Transverse colon (tissue), 4 donors: ENCODE data around the gene TGM6. TPM values are rescaled to one million over a fixed set of nuclear protein-coding genes. Genes with fewer than 3 reads are reported as not detected.

Experiments
- DNase-seq: peaks from one replicate; pipeline ENCODE4 v3.0.0-alpha.2; 2019
- H3K27ac ChIP-seq, 4 donors: fragments of 200-600 bp; sonication (generic); 2 replicates each; pipeline ENCODE4 v1.5.1; 2016 to 2018; ENCODE audit warnings: inconsistent platforms in 4 of 4
- H3K27me3 ChIP-seq: fragments of 200-600 bp; sonication (generic); 2 replicates; pipeline ENCODE4 v1.5.1; 2017; ENCODE audit warnings: inconsistent platforms
- H3K36me3 ChIP-seq, 4 donors: fragments of 200-600 bp; sonication (generic); 2 replicates each; pipeline ENCODE4 v1.5.1; 2017 to 2019; ENCODE audit warnings: inconsistent platforms in 4 of 4
- H3K4me1 ChIP-seq, 4 donors: fragments of 200-600 bp; sonication (generic); 2 replicates each; pipeline ENCODE4 v1.5.1; 2017 to 2020; ENCODE audit warnings: inconsistent platforms in 4 of 4
- H3K4me3 ChIP-seq, 4 donors: fragments of 200-600 bp; sonication (generic); 1 replicate in 1 of 4; 2 replicates in 3 of 4; pipeline versions ENCODE4 v1.5.1 to v1.6.1; 2017 to 2019; ENCODE audit warnings: inconsistent platforms in 4 of 4
- H3K9me3 ChIP-seq, 2 donors: fragments of 200-600 bp; sonication (generic); 2 replicates each; pipeline ENCODE4 v1.5.1; 2017 to 2019; ENCODE audit warnings: inconsistent platforms in 2 of 2
- EP300 ChIP-seq: sonication (generic); formaldehyde crosslinking; IDR thresholded peaks from one replicate; pipeline ENCODE4 v1.6.1; 2017; ENCODE audit warnings: antibody characterized with exemption, low read depth
- POLR2A ChIP-seq: fragments of 450-650 bp; IDR thresholded peaks from one replicate; pipeline ENCODE4 v1.6.1; 2016; ENCODE audit warnings: antibody characterized with exemption, mild to moderate bottlenecking, moderate library complexity
- POLR2AphosphoS5 ChIP-seq, 3 donors: sonication (generic); formaldehyde crosslinking; IDR thresholded peaks; one replicate each; pipeline ENCODE4 v1.6.1; 2016; ENCODE audit warnings: antibody characterized with exemption in 3 of 3
- WGBS, 2 donors: methylation state at CpG; one replicate each; pipeline ENCODE4 v1.1.5; 2018; ENCODE audit warnings: low coverage in 1 of 2; 5-methylcytosine and 5-hydroxymethylcytosine counted together
- in situ Hi-C, 4 donors: fragments of 200-750 bp; cut with MboI; loops; one replicate each; pipeline versions ENCODE4 v1.15.0 to v1.15.1; 2017; ENCODE audit warnings: low sequenced_read_pairs in 3 of 4, low pct_ligation_motif_present in 1 of 4, low pct_unique_long_range_greater_than_20kb in 1 of 4
- intact Hi-C: fragments of 100-400 bp; cut with DNase I; formaldehyde crosslinking; loops from one replicate; pipeline ENCODE4 v1.15.1; 2023; ENCODE audit warnings: low total_unique reads
- total RNA-seq, 4 donors: library from RNA; depleted of rRNA; stranded (reverse); fragments of >200 nt; gene quantifications; one replicate each; pipeline ENCODE4 v1.1.0, GENCODE V29; 2016
- TF ChIP-seq, protein P1 (sequence below), 5 experiments: fragments of 200-600 bp in 3 of 5; fragments of 450-650 bp in 2 of 5; sonication (generic) in 3 of 5; IDR thresholded peaks; 1 replicate in 2 of 5; 2 replicates in 3 of 5; pipeline ENCODE4 v1.5.1; 2016 to 2017; ENCODE audit warnings: antibody characterized with exemption in 5 of 5, inconsistent platforms in 3 of 5, mild to moderate bottlenecking in 2 of 5, moderate library complexity in 1 of 5

TGM6 gene
- total RNA-seq, 4 donors from 2014 or later: 0.14 TPM; not detected in 3

DNA sequence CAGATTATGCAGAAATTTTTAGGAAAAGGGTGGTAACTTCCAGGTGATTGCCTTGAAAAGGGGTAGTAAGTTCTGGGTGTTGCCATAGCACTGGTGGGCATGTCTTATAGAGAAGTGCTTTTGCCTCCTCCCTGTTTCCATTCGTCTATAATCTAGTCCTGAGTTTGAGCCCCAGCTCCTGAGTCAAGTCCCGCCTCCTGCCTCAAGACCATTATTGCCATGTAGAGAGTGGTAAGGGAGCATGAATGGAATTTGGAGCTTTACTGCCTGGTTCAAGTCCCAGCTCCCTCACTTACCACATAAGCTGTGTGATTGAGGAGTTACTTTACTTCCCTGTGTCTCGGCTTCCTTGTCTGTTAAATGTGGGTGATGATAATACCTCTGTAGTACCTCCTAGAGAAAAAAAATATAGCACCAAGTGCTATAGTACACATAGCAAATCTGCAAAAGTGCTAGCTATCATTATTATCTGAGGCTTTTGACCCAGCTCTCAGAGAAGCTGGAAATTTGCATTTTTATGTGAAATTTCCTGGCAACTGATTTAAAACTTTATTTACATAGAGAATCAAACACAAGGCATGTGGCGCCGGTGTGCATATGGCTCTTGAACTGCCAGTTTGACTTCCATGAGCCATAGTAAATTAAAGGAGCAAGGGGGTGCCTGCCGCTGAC is 36.0 kb downstream of the TGM6 start:
- intact Hi-C loops (no loop called here), in situ Hi-C loops (no loop called here)
- peaks cover 27% of the 10 kb centered on the region for H3K27me3 ChIP-seq
- DNase-seq: no peak
- no peaks in the 10 kb centered on the region for H3K4me1 ChIP-seq
- no peak overlapping the region for H3K4me3 ChIP-seq
- WGBS, 2 donors: 33 to 47% methylated on average over 1 to 6 of the region's 6 CpGs
- no peak overlapping the region for H3K27ac ChIP-seq
- H3K9me3 ChIP-seq: no peaks in the 10 kb centered on the region
- TF ChIP-seq POLR2A (no peak), POLR2AphosphoS5 (IDR thresholded peaks at IDR 0.05) (no peak), EP300 (no peak)
- TF ChIP-seq, protein P1, sequence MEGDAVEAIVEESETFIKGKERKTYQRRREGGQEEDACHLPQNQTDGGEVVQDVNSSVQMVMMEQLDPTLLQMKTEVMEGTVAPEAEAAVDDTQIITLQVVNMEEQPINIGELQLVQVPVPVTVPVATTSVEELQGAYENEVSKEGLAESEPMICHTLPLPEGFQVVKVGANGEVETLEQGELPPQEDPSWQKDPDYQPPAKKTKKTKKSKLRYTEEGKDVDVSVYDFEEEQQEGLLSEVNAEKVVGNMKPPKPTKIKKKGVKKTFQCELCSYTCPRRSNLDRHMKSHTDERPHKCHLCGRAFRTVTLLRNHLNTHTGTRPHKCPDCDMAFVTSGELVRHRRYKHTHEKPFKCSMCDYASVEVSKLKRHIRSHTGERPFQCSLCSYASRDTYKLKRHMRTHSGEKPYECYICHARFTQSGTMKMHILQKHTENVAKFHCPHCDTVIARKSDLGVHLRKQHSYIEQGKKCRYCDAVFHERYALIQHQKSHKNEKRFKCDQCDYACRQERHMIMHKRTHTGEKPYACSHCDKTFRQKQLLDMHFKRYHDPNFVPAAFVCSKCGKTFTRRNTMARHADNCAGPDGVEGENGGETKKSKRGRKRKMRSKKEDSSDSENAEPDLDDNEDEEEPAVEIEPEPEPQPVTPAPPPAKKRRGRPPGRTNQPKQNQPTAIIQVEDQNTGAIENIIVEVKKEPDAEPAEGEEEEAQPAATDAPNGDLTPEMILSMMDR (IDR thresholded peaks at IDR 0.05): no peak
- H3K36me3 ChIP-seq: no peaks in the 10 kb centered on the region

DNA sequence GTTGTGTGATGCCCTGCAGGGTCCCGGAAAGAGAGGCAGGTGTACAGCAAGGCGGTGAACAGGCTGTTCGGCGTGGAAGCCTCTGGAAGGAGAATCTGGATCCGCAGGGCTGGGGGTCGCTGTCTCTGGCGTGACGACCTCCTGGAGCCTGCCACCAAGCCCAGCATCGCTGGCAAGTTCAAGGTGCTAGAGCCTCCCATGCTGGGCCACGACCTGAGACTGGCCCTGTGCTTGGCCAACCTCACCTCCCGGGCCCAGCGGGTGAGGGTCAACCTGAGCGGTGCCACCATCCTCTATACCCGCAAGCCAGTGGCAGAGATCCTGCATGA is 36.5 kb downstream of the TGM6 start:
- DNase-seq: no peak
- in situ Hi-C loops: no loop called here

DNA sequence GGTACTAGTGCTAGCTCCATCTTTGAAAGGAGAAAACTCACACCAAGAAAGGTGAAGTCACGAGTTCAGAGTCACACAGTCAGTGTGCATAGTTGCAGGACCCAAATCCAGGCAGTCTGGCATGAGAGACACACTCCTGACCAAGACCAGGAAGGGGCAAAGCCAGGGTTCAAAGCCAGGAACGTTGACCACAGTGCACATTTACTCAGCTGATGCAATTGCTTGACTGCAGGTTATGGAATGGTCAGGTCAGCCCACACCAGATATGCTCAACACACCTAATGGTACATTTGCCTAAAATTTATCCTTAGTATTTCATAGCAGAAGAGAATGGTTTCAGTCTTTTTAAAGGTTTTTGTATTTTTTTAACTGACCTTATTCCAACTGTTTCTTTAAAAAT is 37.7 kb downstream of the TGM6 start:
- H3K27me3 ChIP-seq: peaks cover 17% of the 10 kb centered on the region
- no peaks in the 10 kb centered on the region for H3K9me3 ChIP-seq
- in situ Hi-C loops (no loop called here), intact Hi-C loops (no loop called here)
- 45 to 74% methylated on average over 2 of the region's 2 CpGs for whole genome bisulfite sequencing, 2 donors
- H3K4me3 ChIP-seq: no peak overlapping the region
- no peaks in the 10 kb centered on the region for H3K4me1 ChIP-seq
- TF ChIP-seq POLR2A (no peak), POLR2AphosphoS5 (IDR thresholded peaks at IDR 0.05) (no peak), EP300 (no peak)
- TF ChIP-seq, protein P1 (IDR thresholded peaks at IDR 0.05): no peak
- no peak overlapping the region for H3K27ac ChIP-seq
- no peak for DNase-seq
- no peaks in the 10 kb centered on the region for H3K36me3 ChIP-seq

More for the DNA sequence above, 36.5 kb downstream of the TGM6 start:
- Histone ChIP-seq H3K9me3 (no peaks in the 10 kb centered on the region), H3K4me3 (no peak overlapping the region), H3K27me3 (peaks cover 23% of the 10 kb centered on the region), H3K4me1 (no peaks in the 10 kb centered on the region), H3K36me3 (no peaks in the 10 kb centered on the region), H3K27ac (no peak overlapping the region)
- intact Hi-C loops: no loop called here
- no peak for TF ChIP-seq POLR2AphosphoS5 (IDR thresholded peaks at IDR 0.05)
- TF ChIP-seq, protein P1 (IDR thresholded peaks at IDR 0.05): no peak
- TF ChIP-seq POLR2A: no peak
- no peak for TF ChIP-seq EP300
- WGBS, 2 donors: 86% methylated on average over 14 of the region's 14 CpGs; no CpG with 5 or more reads in 1 of the 2 donors

DNA sequence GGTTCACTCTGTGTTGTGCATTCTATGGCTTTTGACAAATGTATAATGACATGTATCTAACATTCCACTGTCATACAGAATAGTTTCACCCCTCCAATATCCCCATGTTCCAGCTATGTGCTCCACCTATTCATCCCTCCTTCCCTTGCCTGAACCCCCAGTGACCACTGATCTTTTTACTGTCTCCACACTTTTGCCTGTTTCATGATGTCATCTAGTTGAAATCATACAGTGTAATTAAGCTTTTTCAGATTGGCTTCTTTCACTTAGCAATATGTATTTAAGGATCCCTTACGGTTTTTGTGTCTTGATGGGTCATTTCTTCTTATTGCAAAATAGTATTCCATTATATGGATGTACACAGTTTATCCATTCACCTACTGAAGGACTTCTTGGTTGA is 39.8 kb downstream of the TGM6 start:
- in situ Hi-C loops (no loop called here), intact Hi-C loops (no loop called here)
- TF ChIP-seq, protein P1 (IDR thresholded peaks at IDR 0.05): no peak
- TF ChIP-seq EP300 (no peak), POLR2AphosphoS5 (IDR thresholded peaks at IDR 0.05) (no peak), POLR2A (no peak)
- H3K36me3 ChIP-seq: no peaks in the 10 kb centered on the region
- peaks cover 5% of the 10 kb centered on the region for H3K27me3 ChIP-seq
- DNase-seq: no peak
- WGBS, 2 donors: 42 to 55% methylated on average over 1 of the region's 1 CpG
- H3K4me1 ChIP-seq: no peaks in the 10 kb centered on the region
- H3K9me3 ChIP-seq: no peaks in the 10 kb centered on the region
- H3K27ac ChIP-seq: no peak overlapping the region
- no peak overlapping the region for H3K4me3 ChIP-seq
